HG03280 (cell line): Measurements from ENCODE around the gene CEBPE.

Experiments used
- ATAC-seq: cut with Tn5 transposase; IDR thresholded peaks from one replicate; pipeline ENCODE4 v1.9.1; 2021; ENCODE audit warnings: mild to moderate bottlenecking, moderate library complexity; ENCODE audit not compliant: unreplicated experiment

The CEBPE gene

DNA sequence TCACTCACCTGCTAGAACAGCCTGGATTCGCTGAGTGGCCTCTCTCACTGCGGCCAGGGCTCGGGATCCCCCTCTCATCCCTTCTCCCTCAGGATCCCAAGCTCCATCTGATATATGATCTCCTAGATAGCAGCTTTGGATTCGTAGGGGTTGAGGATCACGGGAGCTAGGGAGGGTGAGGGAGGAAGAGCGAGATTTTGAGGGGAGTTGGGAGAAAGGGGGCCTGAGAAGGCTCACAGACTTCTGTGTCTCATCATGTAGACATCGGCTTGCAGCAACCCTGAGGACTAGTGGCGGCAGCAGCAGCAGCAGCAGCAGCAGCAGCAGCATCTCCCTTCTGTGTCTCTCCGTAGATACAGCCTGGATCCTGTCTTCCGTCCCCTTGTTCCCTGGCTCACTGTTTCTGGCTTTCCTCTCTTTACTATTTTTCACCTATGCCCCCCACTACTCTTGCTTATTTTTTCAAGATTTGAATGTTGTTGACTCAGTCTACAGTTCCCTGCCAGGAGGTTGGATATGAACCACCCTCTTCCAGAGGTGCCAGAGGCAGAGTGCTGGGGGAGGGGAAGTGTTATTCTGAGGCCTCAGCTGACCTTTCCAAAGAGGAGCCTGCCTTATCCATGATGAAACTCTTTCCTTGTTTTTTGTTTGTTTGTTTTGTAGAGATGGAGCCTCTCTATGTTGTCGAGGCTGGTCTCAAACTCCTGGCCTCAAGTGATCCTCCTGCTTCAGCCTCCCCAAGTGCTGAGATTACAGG, 14.3 kb downstream of the CEBPE start, which contains the start of gene CIROP:
CIROP (minus strand) TSS at position 399 of the 757 bp plus-strand sequence; CDS start at position 330, 69 bp downstream.
- no peak for ATAC-seq

DNA sequence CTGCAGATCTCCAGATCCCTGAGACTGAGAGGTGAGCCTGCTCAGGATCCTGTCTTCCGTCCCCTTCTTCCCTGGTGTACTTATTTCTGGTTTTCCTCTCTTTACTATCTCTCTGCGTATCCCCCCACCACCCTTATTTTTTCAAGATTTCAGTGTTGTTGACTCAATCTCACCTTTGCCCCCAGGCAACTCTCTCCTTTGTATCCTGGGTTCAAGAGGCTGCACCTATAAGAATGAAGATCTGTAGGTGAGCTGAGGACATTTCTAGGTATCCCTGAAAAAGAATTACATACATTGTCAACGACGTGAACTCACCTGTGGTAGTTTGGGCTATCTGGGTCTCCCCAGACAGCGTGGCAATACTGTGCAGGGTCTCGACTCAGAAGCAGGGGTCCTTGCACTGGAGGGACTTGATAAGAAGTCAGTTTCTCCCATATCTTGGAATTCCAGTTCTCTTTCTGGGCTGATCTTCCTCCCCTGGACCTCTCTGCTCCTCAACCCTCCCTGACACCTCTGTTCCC, 14.9 kb downstream of the CEBPE start:
- ATAC-seq, result no peak

DNA sequence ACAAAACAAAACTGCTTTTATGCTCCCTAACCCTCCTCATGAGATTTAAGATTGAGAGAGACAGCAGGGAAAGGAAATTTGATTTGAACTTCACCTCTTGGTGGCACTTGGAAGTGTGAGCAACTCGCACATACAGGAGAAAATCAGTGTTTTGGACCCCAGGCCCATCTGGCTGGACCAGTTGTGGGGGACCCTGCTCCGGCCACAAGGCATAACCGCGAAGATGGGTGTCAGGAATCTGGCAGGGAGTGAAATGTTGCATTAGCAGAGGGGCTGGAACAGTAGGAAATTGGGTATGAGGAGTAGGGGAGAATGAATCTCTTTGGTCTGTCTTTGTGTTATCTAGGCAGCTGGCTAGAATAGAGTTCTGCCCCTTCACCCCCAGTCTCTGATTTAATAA, 15.5 kb downstream of the CEBPE start:
- ATAC-seq, result no peak

DNA sequence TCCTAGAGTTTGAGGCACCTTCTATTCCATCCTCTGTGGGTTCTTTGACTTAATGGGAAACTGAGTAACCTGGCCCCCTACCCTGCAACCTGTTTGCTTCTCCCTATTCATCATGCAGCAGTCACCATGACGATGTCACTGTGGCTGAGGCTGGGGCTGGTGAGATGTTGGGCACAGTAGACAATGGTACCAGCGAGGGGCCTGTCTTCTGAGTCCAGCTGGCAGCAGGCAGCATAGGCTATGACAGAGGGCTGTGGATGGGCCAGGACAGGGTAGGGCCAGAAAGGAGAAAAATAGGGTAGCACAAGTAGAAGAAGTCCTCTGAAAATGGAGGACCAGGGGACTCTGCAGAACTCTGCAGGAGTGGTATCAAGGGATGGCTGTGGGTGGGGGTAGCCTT, 16.3 kb downstream of the CEBPE start:
- ATAC-seq, result no peak

DNA sequence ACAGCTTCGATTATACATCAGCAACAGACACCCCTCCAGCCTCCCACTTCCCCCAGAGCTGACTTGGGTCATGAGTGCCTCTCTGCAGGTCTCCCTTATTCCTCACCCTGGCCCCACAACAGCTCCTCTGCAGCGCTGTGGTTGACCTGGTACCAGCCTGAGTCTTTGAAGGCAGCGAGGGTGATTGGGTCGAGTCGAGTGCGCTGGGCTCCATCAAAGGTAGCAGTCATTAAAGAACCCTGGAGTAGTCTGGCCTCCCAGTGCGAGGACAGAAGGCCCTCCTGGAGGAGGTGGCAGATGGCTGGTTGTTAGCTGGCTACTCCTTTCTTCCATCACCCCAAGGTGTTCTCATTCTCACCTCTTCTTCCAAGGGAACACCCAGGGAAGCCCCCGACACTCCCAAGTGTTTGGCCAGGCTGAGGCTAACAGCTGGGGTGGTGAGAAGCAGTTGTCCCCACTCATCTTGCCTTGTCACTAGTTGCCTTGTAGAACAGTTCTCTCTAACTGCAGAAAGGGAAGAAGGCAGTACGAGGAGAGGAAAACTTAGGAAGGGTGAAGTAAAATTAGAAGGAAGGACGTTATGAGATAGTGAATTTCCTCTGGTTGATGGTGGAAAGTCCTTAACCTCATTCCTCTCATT, 16.9 kb downstream of the CEBPE start:
- ATAC-seq, result no peak

DNA sequence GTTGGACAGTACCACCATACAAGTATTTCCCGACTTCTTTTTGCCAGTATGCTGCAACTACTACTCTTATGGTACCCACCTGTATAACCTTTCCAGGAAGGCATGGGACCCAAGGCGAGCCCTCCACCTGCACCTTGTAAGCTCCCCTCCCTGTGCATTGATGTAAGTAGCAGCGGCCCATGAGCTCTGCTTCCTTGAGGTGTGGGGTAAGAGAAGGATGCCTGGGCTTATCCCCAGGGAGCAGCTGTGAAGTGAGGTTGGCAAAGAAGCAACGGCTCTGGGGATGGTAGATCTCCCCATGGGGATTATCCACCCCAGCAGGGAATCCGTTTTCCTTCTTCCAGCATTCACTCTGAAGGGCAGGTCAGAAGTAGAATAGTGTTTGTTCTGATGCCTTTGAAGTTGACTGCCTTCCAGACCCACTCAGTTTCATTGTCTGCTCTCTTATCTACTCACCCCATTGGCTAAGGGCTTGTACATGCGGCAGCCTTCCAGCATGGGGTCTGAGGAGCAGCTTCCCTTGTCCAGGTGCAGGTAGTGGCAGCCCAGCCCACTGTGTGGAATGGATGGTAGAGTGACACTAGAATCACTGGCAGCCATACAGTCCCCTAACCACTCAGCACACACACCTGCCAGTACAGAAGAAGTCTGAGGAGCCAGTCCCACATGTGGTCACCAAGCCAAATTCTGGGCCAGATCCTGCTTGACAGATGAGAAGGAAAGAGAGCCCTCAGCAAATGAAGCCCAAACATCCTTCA, 17.7 kb downstream of the CEBPE start:
- ATAC-seq, result no peak

DNA sequence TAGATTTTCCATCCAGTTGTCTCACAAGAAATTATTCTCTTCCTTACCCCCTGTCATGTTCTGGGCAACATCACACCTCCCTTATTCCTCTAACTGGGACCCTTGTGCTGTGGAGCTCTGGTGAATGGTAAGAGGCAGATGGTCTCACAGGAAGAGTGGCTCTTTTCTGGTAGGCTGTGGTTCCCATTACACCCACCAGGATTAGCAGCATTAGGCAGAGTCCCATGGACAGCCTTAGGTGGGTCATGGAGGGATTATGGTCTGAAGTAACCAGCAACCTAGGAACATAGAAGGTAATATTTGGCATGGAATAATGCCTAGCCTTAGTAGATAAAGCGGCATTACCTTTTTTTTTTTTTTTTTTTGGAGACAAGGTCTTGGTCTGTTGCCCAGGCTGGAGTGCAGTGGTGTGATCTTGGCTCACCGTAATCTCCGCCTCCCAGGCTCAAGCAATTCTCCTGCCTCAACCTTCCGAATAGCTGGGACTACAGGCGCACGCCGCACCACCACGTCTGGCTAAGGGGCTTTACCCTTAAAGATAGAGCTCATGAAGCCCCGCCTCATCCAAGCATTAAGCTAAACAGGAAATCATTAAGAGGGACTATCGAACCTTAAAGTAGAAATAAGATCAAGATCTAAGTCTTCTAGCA, 19.7 kb downstream of the CEBPE start:
- no peak for ATAC-seq

DNA sequence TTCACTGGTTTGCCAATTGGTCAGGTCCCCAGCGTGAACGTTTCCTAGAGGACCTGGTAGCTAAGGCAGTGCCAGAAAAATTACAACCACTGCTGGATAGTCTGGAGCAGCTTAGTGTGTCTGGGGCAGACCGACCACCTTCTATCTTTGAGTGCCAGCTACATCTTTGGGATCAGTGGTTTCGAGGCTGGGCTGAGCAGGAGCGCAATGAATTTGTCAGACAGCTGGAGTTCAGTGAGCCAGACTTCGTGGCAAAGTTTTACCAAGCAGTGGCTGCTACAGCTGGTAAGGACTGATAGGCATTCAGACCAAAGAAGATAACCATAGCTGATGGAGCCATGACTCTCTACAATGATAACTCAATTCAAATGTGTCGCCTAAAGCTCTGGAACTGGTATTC, 21.3 kb downstream of the CEBPE start:
- no peak for ATAC-seq

DNA sequence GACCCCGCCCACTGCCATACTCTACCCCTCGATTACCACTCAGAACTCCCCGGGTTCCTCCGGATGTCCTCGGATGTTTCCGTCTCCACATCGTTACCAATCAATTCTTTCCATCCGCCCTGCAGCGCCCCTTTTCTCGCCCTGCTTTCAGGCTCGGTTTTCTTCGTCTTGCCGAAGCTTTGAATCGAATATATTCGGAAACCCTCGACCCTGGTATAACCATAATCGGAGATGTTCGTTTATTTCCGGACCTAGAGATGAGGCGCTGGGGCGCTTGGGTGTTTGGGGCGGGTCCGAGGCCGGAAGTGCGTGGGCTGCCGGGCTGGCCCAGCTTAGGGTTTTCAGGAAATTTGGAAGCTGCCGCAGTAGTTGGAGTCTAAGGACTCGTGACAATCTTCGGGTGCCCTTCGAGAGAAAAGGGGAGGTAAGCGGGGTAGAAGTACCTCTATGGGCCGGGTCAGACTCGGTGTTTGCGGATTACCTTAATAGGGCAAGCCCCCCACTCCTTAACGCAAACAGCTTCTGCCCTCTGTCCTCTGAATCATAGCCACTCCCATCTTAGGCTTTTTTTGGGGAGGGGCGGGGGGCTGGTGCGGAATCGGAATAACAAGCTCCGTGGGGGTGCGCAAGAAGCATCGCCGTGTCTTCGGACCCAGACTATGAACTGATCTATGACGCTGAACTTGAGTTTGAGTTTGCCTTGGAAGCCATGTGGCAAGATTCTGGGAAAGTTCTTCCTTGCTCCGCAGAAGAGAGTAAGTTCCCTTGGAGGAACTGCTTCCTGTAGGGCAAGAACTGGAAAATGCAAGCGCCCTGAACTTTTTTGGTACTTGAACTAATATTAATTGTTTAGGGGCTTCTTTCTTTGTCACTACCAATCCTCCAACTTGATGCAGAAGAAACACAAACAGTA, 23.6 kb downstream of the CEBPE start, which contains the start of gene C14orf119:
C14orf119 (plus strand) TSS at position 310 of the 913 bp plus-strand sequence. CDS start 2,154 bp downstream, outside the sequence.
- ATAC-seq, result peak; percentile 91

DNA sequence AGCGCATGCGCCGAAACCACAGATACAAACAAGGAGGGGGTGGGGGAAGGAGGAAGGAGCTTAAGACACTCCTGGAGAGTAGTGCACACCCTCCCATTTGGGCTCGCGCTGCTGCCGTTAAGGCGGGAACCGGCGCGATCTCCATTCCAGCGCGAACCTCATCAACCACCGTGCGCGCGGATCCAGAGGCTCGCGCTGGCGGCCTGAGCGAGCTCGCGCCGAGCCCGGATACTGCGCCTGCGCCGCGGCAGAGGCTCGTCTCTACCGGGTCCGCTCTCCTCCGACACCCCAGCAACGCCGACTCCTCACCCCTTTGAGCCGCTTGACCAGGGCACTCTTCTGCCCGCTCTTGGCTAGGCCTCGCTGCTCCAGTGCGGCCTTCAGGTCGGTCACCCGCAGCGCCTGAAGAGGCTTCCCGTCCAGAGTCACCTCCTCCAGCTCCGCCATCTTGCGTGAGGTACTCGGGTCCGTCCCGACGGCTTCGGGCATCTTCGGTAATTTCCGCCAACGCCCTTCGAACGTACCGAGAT, 24.3 kb downstream of the CEBPE start, which contains the start of gene ACIN1:
ACIN1 (minus strand) TSS at position 471 of the 530 bp plus-strand sequence; CDS start at position 447, 24 bp downstream.
- ATAC-seq, result peak; percentile 37

DNA sequence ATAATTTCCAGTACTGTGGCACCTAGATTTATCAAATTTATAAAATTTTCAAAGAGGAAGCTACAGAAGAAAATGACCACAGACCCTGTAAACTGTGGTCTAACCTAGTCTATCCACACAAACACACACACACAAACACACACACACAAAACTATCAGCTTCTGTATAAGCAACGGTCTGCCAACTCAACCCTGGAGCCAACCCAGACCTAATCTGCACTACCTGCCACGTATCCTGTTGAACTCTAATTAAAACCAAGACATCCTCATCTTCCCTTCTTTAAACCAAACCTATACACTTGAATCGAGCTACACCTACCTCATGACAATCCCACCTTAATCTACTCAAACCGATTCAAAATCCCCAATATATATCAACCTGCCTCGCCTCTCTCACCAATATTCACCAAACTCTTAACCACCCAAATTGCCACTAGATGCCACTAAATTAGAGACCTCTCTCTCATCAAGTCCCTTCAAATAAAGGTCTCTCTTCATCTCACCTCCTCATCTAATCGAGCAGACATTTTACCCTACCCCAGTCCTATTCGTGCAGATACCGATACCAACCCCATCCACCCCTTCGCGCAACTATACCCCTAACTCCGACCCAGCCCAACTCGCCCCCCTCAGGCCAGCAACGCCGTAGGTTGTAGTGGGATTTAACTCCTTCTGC, 24.9 kb downstream of the CEBPE start:
- ATAC-seq, result no peak

DNA sequence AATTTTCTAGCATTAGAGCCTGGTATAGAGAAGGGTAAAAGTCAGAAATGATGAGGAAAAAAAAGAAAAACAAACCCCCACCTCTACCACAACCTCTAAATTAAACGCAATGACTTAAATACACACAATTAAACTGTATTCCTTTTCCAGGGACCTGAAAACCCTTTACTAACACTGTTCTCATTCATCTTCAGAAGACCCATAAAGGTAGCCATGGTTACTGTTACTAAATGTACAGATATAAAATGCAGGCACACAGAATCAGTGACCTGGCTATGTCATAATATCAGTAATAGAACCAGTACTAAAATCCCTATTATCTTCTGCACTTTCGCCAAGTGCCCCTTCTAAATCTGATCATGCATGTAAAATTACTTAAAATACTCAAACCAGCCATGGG, 25.5 kb downstream of the CEBPE start:
- ATAC-seq, result no peak

DNA sequence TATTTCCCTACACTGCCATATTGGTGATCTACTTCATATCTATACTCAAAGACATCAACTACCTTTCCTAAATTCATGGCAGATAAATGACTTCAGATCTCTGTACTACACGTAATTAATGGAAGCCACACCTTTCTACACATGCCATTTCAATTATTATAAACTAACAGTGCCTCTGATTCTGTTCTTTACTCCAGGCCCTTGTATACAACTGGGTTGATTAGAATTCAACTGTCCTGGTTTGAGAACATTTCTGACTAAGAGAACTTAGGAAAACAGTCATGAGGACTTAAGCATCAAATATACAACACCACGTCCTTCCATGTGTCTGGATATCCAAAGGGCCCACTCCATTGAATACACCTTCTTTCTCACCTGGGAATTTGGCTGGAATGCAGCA, 26.0 kb downstream of the CEBPE start:
- no peak for ATAC-seq

DNA sequence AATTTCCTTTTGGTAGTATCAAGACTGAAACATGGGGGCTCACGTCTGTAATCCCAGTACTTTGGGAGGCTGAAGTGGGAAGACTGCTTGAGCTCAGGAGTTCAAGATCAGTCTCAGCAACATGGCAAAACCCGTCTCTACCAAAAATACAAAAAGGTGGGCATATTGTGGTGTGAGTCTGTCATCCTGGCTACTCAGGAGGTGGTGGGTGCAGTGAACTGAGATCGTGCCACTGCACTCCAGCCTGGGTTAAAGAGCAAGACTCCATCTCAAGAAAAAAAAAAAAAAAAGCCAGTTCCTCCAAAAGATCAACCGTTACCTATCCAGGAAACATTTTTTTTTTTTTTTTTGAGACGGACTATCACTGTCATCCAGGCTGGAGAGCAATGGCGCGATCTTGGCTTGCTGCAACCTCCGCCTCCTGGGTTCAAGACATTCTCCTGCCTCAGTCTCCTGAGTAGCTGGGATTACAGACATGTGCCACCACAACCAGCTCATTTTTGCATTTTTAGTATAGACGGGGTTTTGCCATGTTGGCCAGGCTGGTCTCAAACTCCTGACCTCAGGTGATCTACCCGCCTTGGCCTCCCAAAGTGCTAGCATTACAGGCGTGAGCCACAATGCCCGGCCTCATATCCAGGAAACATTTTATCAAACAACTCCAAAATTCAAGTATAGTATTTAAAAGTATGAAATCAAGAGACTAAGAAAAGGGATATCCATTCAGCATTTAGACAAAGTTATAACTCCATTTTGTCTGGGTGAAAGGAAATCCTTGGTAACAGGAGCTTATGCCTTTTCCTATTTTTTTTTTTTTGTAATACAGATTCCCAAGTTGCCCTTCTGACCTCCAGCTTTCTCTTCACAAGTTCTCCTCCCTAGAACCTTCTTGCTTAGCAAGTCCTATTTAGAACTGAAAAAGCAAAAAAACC, 27.5 kb downstream of the CEBPE start:
- ATAC-seq, result no peak

DNA sequence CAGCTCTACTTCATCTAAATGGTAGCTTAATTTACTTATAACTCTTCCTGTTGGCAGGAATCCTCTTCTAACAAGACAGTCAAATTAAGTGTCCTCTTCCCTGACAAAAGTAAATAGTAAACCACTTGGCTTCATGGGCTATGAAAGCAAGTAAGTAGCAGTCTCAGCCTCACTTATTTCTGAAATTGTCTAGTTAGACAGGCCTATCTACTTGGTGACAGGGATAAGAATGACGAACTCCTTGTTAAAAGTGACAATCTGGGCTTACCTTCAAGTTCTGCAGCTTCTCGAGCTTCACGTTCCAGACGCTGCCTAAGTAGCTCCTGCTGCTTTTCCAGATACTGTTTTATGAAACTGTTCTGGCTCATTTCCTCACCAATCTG, 28.8 kb downstream of the CEBPE start:
- no peak for ATAC-seq

DNA sequence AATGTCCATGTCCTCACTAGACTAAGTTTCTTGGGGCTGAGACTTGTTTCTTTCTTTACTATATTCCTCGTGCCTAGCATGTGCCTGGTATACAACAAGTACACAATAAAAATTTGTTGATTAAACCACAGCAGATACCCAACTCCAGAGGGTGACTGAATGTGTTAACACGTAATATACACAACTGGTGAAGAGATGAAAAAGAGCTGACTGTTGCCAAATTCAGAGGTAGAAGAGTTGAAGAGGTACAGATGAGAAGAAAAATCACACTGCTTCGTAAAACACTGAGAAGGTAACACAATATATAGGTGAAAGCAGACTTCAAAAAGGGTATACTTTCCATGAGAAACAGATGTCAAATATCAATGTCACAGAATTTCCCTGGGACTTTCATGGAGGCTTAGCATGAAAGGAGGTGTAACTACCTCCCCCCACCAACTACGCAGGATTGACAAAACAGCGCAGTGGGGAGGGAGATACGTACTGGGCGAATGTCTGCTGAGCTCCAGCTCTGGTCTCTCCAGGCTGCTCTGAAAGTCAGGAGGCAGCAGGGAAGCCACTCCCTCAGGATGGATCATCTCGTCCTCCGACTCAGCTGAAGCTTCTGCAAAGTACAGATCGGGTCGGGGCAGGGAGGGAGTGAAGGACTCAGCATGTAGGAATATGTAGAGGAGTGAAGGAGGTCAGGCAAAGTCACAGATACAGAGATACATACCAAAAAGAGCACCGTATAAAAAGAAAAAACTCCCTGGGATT, 29.4 kb downstream of the CEBPE start:
- no peak for ATAC-seq

DNA sequence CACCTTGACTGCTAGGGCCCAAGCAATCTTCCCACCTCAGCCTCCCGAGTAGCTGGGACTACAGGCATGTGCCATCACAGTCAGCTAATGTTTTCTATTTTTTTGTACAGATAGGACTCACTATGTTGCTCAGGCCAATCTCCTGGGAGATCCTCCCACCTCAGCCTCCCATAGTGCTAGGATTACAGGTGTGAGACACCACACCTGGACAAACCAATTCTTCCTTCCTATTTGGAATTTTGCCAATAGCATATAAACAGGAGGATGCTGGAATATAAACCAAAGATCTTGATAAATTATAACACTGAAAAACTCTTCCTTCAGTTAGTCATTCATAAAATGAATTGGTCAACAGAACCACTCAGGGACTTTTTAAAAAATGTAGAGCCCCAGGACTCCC, 32.5 kb downstream of the CEBPE start:
- ATAC-seq, result no peak
